Nephron progenitor cell (in vitro differentiated cells): ENCODE results near the gene MAN1C1.

Experiments used
- DNase-seq: peaks from one replicate; pipeline ENCODE4 v3.0.0; 2021
- H3K27ac Mint-ChIP-seq: 2 replicates; pipeline ENCODE4 v1.8.0; 2021; ENCODE audit warnings: mild to moderate bottlenecking, moderate library complexity, mixed read lengths
- H3K27me3 Mint-ChIP-seq: 2 replicates; pipeline ENCODE4 v1.8.0; 2021; ENCODE audit warnings: mild to moderate bottlenecking, low read depth, mixed read lengths; ENCODE audit not compliant: poor library complexity
- H3K36me3 Mint-ChIP-seq: 2 replicates; pipeline ENCODE4 v1.8.0; 2021; ENCODE audit warnings: low read depth, mixed read lengths
- H3K4me1 Mint-ChIP-seq: 2 replicates; pipeline ENCODE4 v1.8.0; 2021; ENCODE audit warnings: mixed read lengths
- H3K4me3 Mint-ChIP-seq: 2 replicates; pipeline ENCODE4 v1.8.0; 2021; ENCODE audit warnings: mild to moderate bottlenecking, moderate library complexity, mixed read lengths
- H3K9me3 Mint-ChIP-seq: 2 replicates; pipeline ENCODE4 v1.8.0; 2021; ENCODE audit warnings: mild to moderate bottlenecking, moderate library complexity, mixed read lengths
- CTCF ChIP-seq: fragments of 200-600 bp; sonication (generic); IDR thresholded peaks from 2 replicates; pipeline ENCODE4 v1.5.0; 2021; ENCODE audit warnings: antibody characterized with exemption

The MAN1C1 gene

GRCh38 chr1:25795211-25795610 is 178.6 kb downstream of the MAN1C1 start:
- Mint-ChIP-seq H3K9me3 (no peaks in the 10 kb centered on the region), H3K36me3 (no peaks in the 10 kb centered on the region), H3K4me3 (no peak overlapping the region), H3K27ac (peak overlapping the region; percentile 1), H3K4me1 (peaks cover 61% of the 10 kb centered on the region), H3K27me3 (peaks cover 38% of the 10 kb centered on the region)
- TF ChIP-seq CTCF, result no peak
- DNase-seq, result no peak

GRCh38 chr1:25795946-25796810 is 179.6 kb downstream of the MAN1C1 start:
- peaks cover 63% of the 10 kb centered on the region for H3K4me1 Mint-ChIP-seq
- H3K36me3 Mint-ChIP-seq, result no peaks in the 10 kb centered on the region
- H3K27me3 Mint-ChIP-seq, result peaks cover 41% of the 10 kb centered on the region
- no peaks in the 10 kb centered on the region for H3K9me3 Mint-ChIP-seq
- H3K27ac Mint-ChIP-seq, result no peak overlapping the region
- DNase-seq, result no peak
- TF ChIP-seq CTCF, result no peak
- H3K4me3 Mint-ChIP-seq, result no peak overlapping the region

- peak; percentile 85 for TF ChIP-seq CTCF
- no peaks in the 10 kb centered on the region for H3K36me3 Mint-ChIP-seq
- H3K9me3 Mint-ChIP-seq, result no peaks in the 10 kb centered on the region
- H3K4me3 Mint-ChIP-seq, result no peak overlapping the region
- DNase-seq, result peak; percentile 92
- H3K4me1 Mint-ChIP-seq, result peaks cover 56% of the 10 kb centered on the region
- H3K27ac Mint-ChIP-seq, result no peak overlapping the region
- H3K27me3 Mint-ChIP-seq, result peaks cover 41% of the 10 kb centered on the region
Observed at GRCh38 chr1:25796811-25797458, 180.3 kb downstream of the MAN1C1 start.

GRCh38 chr1:25797939-25798338 is 181.3 kb downstream of the MAN1C1 start:
- Mint-ChIP-seq H3K36me3 (no peaks in the 10 kb centered on the region), H3K9me3 (no peaks in the 10 kb centered on the region), H3K4me1 (peaks cover 62% of the 10 kb centered on the region), H3K27ac (no peak overlapping the region), H3K27me3 (peaks cover 38% of the 10 kb centered on the region), H3K4me3 (no peak overlapping the region)
- peak; percentile 44 for TF ChIP-seq CTCF
- peak; percentile 52 for DNase-seq

GRCh38 chr1:25798666-25799351 is 182.2 kb downstream of the MAN1C1 start:
- TF ChIP-seq CTCF, result no peak
- Mint-ChIP-seq H3K4me1 (peaks cover 61% of the 10 kb centered on the region), H3K4me3 (peak overlapping the region; percentile 76), H3K36me3 (no peaks in the 10 kb centered on the region), H3K27ac (no peak overlapping the region), H3K9me3 (no peaks in the 10 kb centered on the region), H3K27me3 (peaks cover 38% of the 10 kb centered on the region)
- no peak for DNase-seq
